ENCODE results near the gene KLKB1.
"Not testable (repeated sequence)": the region's sequence is repeated elsewhere in the genome, so short reads cannot be mapped to it uniquely, and the experiment has no call there.

DNA sequence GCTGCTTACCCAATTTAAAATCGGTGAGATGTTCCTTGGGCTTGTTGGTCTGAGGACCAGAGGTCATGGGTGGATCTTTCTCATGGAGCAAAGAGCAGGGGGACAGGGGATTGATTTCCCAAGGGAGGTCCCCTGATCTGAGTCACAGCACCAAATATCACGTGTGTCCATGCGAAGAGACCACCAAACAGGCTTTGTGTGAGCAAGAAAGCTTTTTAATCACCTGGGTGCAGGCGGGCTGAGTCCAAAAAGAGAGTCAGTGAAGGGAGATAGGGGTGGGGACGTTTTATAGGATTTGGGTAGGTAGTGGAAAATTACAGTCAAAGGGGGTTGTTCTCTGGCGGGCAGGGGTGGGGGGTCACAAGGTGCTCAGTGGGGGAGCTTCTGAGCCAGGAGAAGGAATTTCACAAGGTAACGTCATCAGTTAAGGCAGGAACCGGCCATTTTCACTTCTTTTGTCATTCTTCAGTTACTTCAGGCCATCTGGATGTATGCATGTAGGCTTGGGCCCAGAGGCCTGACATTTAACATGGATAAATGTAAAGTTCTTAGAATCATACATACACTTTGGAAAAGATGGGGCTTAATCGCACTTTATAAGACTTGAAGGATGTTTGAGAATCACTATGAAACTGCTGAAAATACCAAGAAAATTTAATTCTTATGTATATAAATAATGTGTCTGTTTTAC is 19.9 kb downstream of the KLKB1 start:
- TF ChIP-seq, protein P1, sequence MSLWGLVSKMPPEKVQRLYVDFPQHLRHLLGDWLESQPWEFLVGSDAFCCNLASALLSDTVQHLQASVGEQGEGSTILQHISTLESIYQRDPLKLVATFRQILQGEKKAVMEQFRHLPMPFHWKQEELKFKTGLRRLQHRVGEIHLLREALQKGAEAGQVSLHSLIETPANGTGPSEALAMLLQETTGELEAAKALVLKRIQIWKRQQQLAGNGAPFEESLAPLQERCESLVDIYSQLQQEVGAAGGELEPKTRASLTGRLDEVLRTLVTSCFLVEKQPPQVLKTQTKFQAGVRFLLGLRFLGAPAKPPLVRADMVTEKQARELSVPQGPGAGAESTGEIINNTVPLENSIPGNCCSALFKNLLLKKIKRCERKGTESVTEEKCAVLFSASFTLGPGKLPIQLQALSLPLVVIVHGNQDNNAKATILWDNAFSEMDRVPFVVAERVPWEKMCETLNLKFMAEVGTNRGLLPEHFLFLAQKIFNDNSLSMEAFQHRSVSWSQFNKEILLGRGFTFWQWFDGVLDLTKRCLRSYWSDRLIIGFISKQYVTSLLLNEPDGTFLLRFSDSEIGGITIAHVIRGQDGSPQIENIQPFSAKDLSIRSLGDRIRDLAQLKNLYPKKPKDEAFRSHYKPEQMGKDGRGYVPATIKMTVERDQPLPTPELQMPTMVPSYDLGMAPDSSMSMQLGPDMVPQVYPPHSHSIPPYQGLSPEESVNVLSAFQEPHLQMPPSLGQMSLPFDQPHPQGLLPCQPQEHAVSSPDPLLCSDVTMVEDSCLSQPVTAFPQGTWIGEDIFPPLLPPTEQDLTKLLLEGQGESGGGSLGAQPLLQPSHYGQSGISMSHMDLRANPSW (CRISPR knock-in tag; conservative IDR thresholded peaks at IDR 0.05; ENCODE audit: low read depth) = not testable (repeated sequence)
- TF ChIP-seq, protein P2, sequence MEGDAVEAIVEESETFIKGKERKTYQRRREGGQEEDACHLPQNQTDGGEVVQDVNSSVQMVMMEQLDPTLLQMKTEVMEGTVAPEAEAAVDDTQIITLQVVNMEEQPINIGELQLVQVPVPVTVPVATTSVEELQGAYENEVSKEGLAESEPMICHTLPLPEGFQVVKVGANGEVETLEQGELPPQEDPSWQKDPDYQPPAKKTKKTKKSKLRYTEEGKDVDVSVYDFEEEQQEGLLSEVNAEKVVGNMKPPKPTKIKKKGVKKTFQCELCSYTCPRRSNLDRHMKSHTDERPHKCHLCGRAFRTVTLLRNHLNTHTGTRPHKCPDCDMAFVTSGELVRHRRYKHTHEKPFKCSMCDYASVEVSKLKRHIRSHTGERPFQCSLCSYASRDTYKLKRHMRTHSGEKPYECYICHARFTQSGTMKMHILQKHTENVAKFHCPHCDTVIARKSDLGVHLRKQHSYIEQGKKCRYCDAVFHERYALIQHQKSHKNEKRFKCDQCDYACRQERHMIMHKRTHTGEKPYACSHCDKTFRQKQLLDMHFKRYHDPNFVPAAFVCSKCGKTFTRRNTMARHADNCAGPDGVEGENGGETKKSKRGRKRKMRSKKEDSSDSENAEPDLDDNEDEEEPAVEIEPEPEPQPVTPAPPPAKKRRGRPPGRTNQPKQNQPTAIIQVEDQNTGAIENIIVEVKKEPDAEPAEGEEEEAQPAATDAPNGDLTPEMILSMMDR (IDR thresholded peaks at IDR 0.05) = not testable (repeated sequence)
- TF ChIP-seq, protein P3, sequence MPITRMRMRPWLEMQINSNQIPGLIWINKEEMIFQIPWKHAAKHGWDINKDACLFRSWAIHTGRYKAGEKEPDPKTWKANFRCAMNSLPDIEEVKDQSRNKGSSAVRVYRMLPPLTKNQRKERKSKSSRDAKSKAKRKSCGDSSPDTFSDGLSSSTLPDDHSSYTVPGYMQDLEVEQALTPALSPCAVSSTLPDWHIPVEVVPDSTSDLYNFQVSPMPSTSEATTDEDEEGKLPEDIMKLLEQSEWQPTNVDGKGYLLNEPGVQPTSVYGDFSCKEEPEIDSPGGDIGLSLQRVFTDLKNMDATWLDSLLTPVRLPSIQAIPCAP (CRISPR knock-in tag; IDR thresholded peaks at IDR 0.05) = not testable (repeated sequence)
- not testable (repeated sequence) for TF ChIP-seq ZNF263 (CRISPR knock-in tag; IDR thresholded peaks at IDR 0.05; ENCODE audit: low read depth); NR1H2 (CRISPR knock-in tag; IDR thresholded peaks at IDR 0.05); SP1 (CRISPR knock-in tag; conservative IDR thresholded peaks at IDR 0.05); CREM (CRISPR knock-in tag; IDR thresholded peaks at IDR 0.05); ETV6 (CRISPR knock-in tag; IDR thresholded peaks at IDR 0.05)
- TF ChIP-seq, protein P4, sequence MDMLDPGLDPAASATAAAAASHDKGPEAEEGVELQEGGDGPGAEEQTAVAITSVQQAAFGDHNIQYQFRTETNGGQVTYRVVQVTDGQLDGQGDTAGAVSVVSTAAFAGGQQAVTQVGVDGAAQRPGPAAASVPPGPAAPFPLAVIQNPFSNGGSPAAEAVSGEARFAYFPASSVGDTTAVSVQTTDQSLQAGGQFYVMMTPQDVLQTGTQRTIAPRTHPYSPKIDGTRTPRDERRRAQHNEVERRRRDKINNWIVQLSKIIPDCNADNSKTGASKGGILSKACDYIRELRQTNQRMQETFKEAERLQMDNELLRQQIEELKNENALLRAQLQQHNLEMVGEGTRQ (CRISPR knock-in tag; IDR thresholded peaks at IDR 0.05) = not testable (repeated sequence)
- TF ChIP-seq, protein P5, sequence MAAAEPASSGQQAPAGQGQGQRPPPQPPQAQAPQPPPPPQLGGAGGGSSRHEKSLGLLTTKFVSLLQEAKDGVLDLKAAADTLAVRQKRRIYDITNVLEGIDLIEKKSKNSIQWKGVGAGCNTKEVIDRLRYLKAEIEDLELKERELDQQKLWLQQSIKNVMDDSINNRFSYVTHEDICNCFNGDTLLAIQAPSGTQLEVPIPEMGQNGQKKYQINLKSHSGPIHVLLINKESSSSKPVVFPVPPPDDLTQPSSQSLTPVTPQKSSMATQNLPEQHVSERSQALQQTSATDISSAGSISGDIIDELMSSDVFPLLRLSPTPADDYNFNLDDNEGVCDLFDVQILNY (CRISPR knock-in tag; IDR thresholded peaks at IDR 0.05) = not testable (repeated sequence)
- TF ChIP-seq, protein P6, sequence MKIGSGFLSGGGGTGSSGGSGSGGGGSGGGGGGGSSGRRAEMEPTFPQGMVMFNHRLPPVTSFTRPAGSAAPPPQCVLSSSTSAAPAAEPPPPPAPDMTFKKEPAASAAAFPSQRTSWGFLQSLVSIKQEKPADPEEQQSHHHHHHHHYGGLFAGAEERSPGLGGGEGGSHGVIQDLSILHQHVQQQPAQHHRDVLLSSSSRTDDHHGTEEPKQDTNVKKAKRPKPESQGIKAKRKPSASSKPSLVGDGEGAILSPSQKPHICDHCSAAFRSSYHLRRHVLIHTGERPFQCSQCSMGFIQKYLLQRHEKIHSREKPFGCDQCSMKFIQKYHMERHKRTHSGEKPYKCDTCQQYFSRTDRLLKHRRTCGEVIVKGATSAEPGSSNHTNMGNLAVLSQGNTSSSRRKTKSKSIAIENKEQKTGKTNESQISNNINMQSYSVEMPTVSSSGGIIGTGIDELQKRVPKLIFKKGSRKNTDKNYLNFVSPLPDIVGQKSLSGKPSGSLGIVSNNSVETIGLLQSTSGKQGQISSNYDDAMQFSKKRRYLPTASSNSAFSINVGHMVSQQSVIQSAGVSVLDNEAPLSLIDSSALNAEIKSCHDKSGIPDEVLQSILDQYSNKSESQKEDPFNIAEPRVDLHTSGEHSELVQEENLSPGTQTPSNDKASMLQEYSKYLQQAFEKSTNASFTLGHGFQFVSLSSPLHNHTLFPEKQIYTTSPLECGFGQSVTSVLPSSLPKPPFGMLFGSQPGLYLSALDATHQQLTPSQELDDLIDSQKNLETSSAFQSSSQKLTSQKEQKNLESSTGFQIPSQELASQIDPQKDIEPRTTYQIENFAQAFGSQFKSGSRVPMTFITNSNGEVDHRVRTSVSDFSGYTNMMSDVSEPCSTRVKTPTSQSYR (CRISPR knock-in tag; IDR thresholded peaks at IDR 0.05) = not testable (repeated sequence)
